Breast epithelium (tissue), 3 donors: Measurements from ENCODE around the gene LEMD3.

ENCODE experiments used
- POLR2A ChIP-seq: fragments of 450-650 bp; IDR thresholded peaks from one replicate; pipeline ENCODE4 v1.6.1; 2016; ENCODE audit warnings: antibody characterized with exemption, mild to moderate bottlenecking, moderate library complexity
- POLR2AphosphoS5 ChIP-seq, 3 donors: sonication (generic); formaldehyde crosslinking; IDR thresholded peaks; one replicate each; pipeline ENCODE4 v1.6.1; 2017; ENCODE audit warnings: antibody characterized with exemption in 3 of 3
- TF ChIP-seq, protein P1 (sequence below), 3 donors: fragments of 450-650 bp; IDR thresholded peaks; one replicate each; pipeline ENCODE4 v1.5.1; 2016 to 2017; ENCODE audit warnings: antibody characterized with exemption in 3 of 3, mild to moderate bottlenecking in 3 of 3, moderate library complexity in 3 of 3

GRCh38 chr12:65121049-65121955 lies 48.1 kb upstream of the LEMD3 start, which contains the start of gene WIF1:
- TF ChIP-seq, protein P1, sequence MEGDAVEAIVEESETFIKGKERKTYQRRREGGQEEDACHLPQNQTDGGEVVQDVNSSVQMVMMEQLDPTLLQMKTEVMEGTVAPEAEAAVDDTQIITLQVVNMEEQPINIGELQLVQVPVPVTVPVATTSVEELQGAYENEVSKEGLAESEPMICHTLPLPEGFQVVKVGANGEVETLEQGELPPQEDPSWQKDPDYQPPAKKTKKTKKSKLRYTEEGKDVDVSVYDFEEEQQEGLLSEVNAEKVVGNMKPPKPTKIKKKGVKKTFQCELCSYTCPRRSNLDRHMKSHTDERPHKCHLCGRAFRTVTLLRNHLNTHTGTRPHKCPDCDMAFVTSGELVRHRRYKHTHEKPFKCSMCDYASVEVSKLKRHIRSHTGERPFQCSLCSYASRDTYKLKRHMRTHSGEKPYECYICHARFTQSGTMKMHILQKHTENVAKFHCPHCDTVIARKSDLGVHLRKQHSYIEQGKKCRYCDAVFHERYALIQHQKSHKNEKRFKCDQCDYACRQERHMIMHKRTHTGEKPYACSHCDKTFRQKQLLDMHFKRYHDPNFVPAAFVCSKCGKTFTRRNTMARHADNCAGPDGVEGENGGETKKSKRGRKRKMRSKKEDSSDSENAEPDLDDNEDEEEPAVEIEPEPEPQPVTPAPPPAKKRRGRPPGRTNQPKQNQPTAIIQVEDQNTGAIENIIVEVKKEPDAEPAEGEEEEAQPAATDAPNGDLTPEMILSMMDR (IDR thresholded peaks at IDR 0.05), result no peak
- TF ChIP-seq POLR2AphosphoS5 (IDR thresholded peaks at IDR 0.05) (no peak), POLR2A (no peak)
